ENCODE measurements around the gene CA7. TPM values are rescaled to one million over a fixed set of nuclear protein-coding genes. Genes with fewer than 3 reads are reported as not detected.
"Not testable (repeated sequence)": the region's sequence is repeated elsewhere in the genome, so short reads cannot be mapped to it uniquely, and the experiment has no call there.

Gene CA7
- total RNA-seq, 1 experiment from 2014 or later, result not detected

DNA sequence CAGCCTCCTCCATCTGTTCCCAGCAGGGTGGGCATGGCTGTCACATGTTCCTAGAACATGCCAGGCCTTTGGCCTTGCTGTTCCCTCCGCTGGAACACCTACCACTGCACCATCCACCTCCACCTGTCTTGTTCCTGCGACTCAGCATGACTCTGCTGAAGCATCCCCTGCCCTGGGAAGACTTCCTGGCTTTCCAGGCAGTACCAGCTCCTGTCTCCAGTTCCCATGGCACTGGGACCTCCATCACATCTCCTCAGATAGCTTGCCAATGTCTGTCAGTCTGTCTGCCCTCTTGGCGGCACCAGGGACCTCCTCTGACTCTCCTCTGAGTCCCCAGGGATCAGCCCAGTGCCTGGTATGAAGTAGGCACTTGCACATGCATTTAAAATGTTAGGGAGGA lies 51.8 kb downstream of the CA7 start:
- CTCF ChIA-PET, result interaction anchor here (0.6 to 1.1 kb wide), 2 partner anchors 14 to 106 kb away, joined by 3 to 4 read pairs; no protein-coding TSS in a partner anchor
- DNase-seq (ENCODE audit: low read depth, low spot score) (no peak), ATAC-seq (no peak)
- Histone ChIP-seq H3K4me1 (ENCODE audit: control insufficient read depth, insufficient read depth, low read length) (peaks cover 9% of the 10 kb centered on the region), H3K4me3 (ENCODE audit: low read depth in 2 of 2, low read length in 2 of 2) (no peak overlapping the region), H3K27me3 (ENCODE audit: control insufficient read depth, insufficient read depth, low read length) (no peaks in the 10 kb centered on the region), H3K9me3 (ENCODE audit: control insufficient read depth, insufficient read depth, low read depth, low read length) (no peaks in the 10 kb centered on the region), H3K27ac (ENCODE audit: low read length) (no peak overlapping the region), H3K36me3 (ENCODE audit: control insufficient read depth, insufficient read depth, low read length) (no peaks in the 10 kb centered on the region)
- BruUV-seq (replicated peaks), result no TSS peak
- TF ChIP-seq SIN3A (IDR thresholded peaks at IDR 0.05; ENCODE audit: borderline replicate concordance, insufficient read depth, low read depth, low read length) (no peak), TCF7L2 (IDR thresholded peaks at IDR 0.05; ENCODE audit: low read depth, low read length) (no peak), POLR2AphosphoS5 (IDR thresholded peaks at IDR 0.05; ENCODE audit: low read depth, low read length) (no peak)
- TF ChIP-seq, protein P1, sequence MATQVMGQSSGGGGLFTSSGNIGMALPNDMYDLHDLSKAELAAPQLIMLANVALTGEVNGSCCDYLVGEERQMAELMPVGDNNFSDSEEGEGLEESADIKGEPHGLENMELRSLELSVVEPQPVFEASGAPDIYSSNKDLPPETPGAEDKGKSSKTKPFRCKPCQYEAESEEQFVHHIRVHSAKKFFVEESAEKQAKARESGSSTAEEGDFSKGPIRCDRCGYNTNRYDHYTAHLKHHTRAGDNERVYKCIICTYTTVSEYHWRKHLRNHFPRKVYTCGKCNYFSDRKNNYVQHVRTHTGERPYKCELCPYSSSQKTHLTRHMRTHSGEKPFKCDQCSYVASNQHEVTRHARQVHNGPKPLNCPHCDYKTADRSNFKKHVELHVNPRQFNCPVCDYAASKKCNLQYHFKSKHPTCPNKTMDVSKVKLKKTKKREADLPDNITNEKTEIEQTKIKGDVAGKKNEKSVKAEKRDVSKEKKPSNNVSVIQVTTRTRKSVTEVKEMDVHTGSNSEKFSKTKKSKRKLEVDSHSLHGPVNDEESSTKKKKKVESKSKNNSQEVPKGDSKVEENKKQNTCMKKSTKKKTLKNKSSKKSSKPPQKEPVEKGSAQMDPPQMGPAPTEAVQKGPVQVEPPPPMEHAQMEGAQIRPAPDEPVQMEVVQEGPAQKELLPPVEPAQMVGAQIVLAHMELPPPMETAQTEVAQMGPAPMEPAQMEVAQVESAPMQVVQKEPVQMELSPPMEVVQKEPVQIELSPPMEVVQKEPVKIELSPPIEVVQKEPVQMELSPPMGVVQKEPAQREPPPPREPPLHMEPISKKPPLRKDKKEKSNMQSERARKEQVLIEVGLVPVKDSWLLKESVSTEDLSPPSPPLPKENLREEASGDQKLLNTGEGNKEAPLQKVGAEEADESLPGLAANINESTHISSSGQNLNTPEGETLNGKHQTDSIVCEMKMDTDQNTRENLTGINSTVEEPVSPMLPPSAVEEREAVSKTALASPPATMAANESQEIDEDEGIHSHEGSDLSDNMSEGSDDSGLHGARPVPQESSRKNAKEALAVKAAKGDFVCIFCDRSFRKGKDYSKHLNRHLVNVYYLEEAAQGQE (IDR thresholded peaks at IDR 0.05; ENCODE audit: insufficient read depth in 1 of 2, low read depth in 2 of 2, low read length in 1 of 2), result no peak
- TF ChIP-seq, protein P2, sequence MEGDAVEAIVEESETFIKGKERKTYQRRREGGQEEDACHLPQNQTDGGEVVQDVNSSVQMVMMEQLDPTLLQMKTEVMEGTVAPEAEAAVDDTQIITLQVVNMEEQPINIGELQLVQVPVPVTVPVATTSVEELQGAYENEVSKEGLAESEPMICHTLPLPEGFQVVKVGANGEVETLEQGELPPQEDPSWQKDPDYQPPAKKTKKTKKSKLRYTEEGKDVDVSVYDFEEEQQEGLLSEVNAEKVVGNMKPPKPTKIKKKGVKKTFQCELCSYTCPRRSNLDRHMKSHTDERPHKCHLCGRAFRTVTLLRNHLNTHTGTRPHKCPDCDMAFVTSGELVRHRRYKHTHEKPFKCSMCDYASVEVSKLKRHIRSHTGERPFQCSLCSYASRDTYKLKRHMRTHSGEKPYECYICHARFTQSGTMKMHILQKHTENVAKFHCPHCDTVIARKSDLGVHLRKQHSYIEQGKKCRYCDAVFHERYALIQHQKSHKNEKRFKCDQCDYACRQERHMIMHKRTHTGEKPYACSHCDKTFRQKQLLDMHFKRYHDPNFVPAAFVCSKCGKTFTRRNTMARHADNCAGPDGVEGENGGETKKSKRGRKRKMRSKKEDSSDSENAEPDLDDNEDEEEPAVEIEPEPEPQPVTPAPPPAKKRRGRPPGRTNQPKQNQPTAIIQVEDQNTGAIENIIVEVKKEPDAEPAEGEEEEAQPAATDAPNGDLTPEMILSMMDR (IDR thresholded peaks at IDR 0.05), result no peak
- in situ Hi-C loops (cut with HindIII; ENCODE audit: low pct_unique_long_range_greater_than_20kb, low sequenced_read_pairs), result no loop called here
- POLR2A ChIA-PET, result no interaction called here
- intact Hi-C loops (cut with micrococcal nuclease; ENCODE audit: unreplicated experiment), result loop anchor here (5.0 kb wide), 1 partner anchor 51 kb away; no protein-coding TSS in a partner anchor

DNA sequence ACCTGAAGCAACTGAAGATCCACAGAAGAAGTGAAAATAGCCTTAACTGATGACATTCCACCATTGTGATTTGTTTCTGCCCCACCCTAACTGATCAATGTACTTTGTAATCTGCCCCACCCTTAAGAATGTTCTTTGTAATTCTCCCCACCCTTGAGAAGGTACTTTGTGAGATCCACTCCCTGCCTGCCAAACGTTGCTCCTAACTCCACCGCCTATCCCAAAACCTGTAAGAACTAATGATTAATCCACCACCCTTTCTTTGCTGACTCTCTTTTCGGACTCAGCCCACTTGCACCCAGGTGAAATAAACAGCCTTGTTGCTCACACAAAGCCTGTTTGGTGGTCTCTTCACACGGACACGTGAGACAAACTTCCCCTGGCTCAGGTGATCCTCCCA lies 52.5 kb downstream of the CA7 start:
- H3K27ac ChIP-seq (ENCODE audit: low read length); H3K36me3 ChIP-seq (ENCODE audit: control insufficient read depth, insufficient read depth, low read length); in situ Hi-C loops (cut with HindIII; ENCODE audit: low pct_unique_long_range_greater_than_20kb, low sequenced_read_pairs); POLR2A ChIA-PET; ATAC-seq; CTCF ChIA-PET; H3K27me3 ChIP-seq (ENCODE audit: control insufficient read depth, insufficient read depth, low read length); BruUV-seq (replicated peaks); H3K9me3 ChIP-seq (ENCODE audit: control insufficient read depth, insufficient read depth, low read depth, low read length); DNase-seq (ENCODE audit: low read depth, low spot score); H3K4me1 ChIP-seq (ENCODE audit: control insufficient read depth, insufficient read depth, low read length); H3K4me3 ChIP-seq (ENCODE audit: low read depth in 2 of 2, low read length in 2 of 2): not testable (repeated sequence)
- intact Hi-C loops (cut with micrococcal nuclease; ENCODE audit: unreplicated experiment), result loop anchor here (5.0 kb wide), 1 partner anchor 51 kb away; no protein-coding TSS in a partner anchor

DNA sequence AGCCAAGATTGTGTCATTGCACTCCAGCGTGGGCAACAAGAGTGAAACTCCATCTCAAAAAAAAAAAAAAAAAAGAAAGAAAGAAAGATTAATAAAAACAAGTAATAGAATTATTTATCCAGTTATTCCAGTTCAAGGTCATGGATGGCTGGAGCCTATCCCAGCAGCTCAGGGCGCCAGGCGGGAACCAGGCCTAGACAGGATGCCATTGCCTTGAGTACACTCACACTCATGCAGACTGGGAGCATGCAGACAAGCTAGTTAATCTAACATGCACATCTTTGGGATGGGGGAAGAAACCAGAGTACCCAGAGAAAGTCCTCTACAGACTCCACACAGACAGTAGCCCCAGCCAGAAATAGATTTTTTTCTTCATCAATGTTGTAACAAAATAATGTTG lies 54.0 kb downstream of the CA7 start:
- H3K27ac ChIP-seq (ENCODE audit: low read length), result no peak overlapping the region
- CTCF ChIA-PET, result no interaction called here
- POLR2A ChIA-PET, result no interaction called here
- no peaks in the 10 kb centered on the region for H3K36me3 ChIP-seq (ENCODE audit: control insufficient read depth, insufficient read depth, low read length)
- H3K4me1 ChIP-seq (ENCODE audit: control insufficient read depth, insufficient read depth, low read length), result peaks cover 9% of the 10 kb centered on the region
- intact Hi-C loops (cut with micrococcal nuclease; ENCODE audit: unreplicated experiment), result loop anchor here (5.0 kb wide), 1 partner anchor 49 kb away; no protein-coding TSS in a partner anchor
- BruUV-seq (replicated peaks), result no TSS peak
- H3K4me3 ChIP-seq (ENCODE audit: low read depth in 2 of 2, low read length in 2 of 2), result no peak overlapping the region
- no peak for DNase-seq (ENCODE audit: low read depth, low spot score)
- no peaks in the 10 kb centered on the region for H3K9me3 ChIP-seq (ENCODE audit: control insufficient read depth, insufficient read depth, low read depth, low read length)
- ATAC-seq, result no peak
- TF ChIP-seq, protein P2 (IDR thresholded peaks at IDR 0.05), result no peak
- TF ChIP-seq POLR2AphosphoS5 (IDR thresholded peaks at IDR 0.05; ENCODE audit: low read depth, low read length) (no peak), TCF7L2 (IDR thresholded peaks at IDR 0.05; ENCODE audit: low read depth, low read length) (no peak), SIN3A (IDR thresholded peaks at IDR 0.05; ENCODE audit: borderline replicate concordance, insufficient read depth, low read depth, low read length) (no peak)
- TF ChIP-seq, protein P1 (IDR thresholded peaks at IDR 0.05; ENCODE audit: insufficient read depth in 1 of 2, low read depth in 2 of 2, low read length in 1 of 2), result no peak
- in situ Hi-C loops (cut with HindIII; ENCODE audit: low pct_unique_long_range_greater_than_20kb, low sequenced_read_pairs), result no loop called here
- no peaks in the 10 kb centered on the region for H3K27me3 ChIP-seq (ENCODE audit: control insufficient read depth, insufficient read depth, low read length)

Data from Panc1 (cell line).